ENCODE data around the gene SRRM3.
"Not testable (repeated sequence)": the region's sequence is repeated elsewhere in the genome, so short reads cannot be mapped to it uniquely, and the experiment has no call there.

Gene SRRM3

DNA sequence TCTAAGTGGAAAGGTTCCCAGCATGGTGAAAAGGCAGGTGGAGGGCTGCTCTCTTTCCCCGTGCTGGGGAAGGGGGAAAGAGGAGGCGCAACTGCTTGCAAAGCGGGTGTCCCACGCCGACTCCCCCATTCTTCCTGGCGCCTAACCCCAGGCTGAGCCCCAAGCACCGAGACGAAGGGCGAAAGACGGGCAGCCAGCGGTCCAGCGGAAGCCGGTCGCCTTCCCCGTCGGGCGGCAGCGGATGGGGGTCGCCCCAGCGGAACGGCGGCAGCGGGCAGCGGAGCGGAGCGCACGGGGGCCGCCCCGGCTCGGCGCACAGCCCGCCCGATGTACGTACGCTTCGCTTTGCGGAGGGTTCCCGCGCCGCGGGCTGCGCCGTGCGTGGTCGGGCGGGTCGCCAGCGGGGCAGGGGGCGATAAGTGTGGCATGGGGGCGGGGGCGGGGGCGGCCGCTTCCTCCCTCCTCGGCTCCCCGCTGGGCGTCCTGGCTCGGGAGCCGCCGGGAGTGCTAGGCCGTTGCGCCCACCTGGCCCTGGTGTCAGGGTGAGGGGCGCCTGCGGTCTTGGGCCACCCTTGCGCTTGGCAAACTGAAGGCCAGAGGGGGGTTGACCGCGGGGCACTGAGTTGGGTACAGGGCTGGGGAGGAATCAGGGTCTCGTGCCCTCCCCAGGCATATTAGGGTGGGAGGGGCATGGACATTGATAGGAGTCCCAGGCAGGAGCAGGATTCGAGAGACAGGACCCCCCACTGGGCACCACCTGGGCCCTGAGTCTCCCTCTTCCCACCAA lies 65.6 kb downstream of the SRRM3 start:
- DNase-seq = no peak

DNA sequence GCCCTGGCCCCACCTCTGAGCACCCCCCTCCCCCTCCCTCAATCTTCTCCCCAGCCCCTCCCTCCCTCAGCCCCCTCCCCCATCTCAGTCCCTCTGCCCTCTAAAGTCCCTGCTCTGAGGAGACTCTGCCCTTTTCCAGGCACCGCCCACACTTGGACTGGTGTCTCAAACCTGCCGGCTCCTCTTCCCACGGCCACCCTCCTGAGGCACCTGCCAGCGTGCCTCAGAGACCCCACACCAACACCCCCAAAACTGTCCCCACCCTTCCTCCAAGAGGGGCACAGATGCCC lies 66.1 kb downstream of the SRRM3 start:
- no peak for DNase-seq

DNA sequence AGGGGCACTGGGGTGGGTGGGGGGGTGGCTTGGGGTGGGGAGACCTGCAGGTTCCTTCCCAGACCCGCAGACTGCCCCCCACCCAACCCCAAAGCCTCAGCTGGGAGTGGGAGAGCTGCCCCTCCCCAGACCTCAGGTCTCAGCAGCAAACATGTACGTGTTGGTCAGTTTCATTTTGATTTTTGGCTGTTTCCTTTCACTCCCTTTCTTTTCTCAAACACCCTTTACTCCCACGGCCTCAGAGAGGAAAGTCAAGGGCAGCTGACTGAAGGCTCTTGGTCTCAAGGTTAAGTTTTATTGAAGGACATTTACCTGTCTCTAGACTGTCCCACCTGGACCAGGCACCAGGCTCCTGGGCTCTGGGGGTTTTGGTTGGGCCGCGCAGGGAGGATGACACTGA lies 66.7 kb downstream of the SRRM3 start:
- DNase-seq = no peak

DNA sequence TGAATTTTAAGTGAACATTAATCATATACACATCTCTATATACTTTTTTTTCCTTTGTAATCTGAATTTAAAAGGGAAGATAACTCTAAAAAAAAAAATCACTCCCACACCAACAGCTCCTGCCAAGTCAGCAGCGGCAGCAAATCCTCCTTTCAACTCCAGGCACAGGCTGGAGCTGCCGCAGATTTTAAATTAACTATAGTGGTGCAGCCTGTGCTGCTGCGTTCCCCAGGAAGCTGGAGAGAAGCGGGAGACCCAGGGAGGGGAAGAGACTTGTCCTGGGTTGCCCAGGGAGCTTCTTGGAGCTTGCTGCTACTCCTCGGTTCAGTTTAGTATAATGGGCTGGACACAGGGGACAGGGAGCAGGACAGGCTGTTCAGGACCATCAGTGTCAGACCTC lies 68.2 kb downstream of the SRRM3 start:
- no peak for DNase-seq

DNA sequence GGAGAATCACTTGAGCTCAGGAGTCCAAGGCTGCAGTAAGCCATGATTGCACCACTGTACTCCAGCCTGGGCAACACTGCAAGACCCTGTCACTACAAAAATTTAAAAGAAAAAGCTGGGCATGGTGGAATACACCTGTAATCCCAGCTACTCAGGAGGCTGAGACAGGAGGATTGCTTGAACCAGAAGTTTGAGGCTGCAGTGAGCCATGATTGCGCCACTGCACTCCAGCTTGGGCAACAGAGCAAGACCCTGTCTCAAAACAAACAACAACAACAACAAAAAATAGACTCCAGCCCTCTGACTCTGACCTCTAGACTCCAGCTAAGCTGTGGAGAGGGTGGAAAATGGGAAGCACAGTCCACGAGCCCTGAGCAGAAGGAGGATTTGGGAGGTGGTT lies 69.7 kb downstream of the SRRM3 start:
- peak in 2 of 4 experiments; percentile 16 to 33 for DNase-seq

DNA sequence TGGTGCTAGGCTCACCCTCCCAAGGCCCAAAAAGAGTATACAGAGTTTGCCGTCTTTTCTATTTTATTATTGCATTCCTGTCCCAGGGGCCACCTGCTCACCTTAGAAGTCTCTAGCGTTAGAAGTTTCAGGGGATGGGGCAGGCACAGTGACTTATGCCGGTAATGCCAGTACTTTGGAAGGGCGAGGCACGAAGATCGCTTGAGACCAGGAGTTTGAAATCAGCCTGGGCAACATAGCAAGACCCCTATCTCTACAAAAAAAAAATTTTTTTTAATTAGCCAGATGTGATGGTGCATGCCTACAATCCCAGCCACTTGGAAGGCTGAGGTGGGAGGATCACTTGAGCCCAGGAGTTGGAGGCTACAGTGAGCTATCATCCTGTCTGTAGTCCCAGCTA lies 70.4 kb downstream of the SRRM3 start:
- DNase-seq = no peak

DNA sequence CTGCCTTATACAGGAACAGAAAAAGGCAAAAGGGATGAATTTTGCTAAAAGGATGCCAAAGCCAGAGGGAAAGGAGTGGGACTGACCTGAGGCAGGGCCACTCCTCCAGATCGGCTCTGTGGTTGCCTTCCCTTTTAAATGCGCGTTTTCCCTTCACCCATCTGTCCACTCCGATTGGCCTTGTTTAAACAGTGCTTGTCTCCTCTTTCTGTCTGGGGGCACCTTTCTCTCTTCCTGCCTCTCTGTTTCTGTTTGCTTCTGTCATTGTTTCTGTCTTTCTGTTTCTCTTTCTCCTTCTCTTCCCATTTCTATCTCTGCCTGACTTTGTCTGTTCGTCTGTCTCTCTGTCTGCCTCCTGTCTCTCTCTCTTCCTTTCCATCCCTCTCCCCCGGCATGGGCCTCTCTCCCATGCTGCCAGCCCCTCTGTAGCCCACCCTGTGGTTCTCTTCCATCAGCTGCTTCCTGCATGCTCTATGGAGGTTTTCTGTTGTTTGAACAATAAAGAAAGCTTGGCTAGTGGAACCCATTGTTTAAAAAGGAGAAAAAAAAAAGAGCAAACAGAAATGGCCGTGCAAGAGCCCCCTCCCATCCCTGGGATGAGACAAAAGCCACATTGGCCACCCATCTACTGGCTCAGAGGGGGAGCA lies 71.3 kb downstream of the SRRM3 start:
- DNase-seq = no peak

DNA sequence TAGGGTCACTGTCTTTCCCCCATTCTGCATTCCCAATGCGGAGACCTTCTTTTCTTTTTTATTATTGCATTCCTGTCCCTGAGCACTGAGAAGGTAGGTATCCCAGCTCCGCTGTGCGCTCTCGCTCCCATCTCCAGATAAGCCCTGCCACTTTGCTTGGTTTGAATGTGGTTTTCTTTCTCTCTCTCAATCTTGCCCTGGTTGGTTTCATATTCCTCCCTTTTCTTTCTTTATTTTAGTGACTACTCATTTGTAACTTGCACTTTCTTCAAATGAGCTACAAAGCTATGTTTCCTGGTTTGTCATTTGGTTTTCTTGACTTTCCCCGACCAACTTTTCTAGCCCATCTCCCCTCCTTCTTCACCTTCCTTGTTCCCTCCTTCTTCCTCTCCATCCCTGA lies 71.8 kb downstream of the SRRM3 start:
- no peak for DNase-seq

DNA sequence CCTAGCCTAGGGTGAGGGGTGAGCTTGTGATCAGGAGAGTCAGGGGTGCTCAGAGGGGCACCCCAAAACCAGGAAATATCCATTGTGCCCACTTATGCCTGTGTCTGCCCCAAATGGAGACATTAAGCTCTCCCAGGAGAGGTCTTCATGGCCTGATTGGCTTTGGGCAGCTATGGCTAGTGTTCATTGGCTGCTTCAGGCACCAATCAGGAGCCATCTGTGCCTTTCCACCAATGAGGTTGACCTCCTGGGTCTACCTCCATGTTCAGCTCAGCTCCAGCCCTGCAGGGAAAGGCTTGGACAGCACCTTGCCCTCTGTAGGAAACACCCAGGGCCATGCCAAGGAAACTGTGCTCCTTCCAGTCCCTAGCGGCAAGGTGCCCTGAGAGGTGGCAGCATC lies 76.8 kb downstream of the SRRM3 start:
- DNase-seq = no peak

DNA sequence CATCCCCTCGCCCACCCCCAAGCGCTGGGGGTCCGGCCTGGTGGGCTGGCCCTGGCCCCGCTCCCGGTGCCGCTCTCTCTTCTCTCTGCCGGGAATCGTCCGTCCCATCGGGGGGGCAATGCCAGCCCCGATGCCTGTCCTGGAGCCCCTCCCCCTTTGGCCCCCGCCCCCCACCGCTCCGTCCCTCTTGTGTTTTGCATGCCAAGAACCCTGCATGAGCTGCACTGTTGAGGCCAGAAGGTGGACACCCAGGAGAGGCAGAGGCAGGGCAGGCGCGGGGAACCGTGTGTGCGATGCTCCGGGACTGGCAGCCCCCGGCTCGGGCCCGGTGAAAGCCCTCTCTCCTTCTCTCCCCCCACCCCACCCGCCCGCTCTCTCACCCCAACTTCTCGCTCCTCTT lies 78.7 kb downstream of the SRRM3 start:
- DNase-seq = no peak

DNA sequence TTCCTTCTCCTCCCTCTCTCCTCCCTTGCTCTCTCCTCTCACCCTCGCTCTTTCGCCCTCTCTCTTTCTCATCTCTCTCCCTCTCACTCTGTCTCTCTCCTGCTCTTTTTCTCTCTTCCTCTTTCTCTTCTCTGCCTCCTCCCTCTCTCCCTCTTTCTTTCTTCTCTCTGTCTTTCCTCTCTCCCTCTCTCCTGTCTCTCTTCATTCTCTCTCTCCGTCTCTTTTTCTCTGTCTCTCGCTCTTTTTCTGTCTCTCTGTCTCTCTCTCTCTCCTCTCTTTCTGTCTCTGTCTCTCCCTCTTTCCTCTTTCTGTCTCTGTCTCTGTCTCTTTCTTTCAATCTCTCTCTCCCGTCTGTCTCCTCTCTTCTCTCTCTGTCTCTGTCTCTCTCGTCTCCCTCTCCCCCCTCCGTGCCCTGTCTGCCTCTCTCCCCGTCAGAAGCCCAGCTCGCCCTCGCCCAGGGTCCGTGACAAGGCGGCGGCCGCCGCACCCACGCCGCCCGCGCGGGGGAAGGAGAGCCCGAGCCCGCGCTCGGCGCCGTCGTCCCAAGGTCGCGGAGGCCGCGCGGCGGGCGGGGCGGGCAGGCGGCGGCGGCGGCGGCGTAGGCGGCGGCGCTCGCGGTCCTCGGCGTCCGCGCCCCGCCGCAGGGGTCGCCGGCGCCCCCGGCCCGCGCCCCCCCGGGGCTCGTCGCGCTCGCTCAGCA lies 79.5 kb downstream of the SRRM3 start:
- DNase-seq = peak in 2 of 4 experiments; percentile 50 to 59

DNA sequence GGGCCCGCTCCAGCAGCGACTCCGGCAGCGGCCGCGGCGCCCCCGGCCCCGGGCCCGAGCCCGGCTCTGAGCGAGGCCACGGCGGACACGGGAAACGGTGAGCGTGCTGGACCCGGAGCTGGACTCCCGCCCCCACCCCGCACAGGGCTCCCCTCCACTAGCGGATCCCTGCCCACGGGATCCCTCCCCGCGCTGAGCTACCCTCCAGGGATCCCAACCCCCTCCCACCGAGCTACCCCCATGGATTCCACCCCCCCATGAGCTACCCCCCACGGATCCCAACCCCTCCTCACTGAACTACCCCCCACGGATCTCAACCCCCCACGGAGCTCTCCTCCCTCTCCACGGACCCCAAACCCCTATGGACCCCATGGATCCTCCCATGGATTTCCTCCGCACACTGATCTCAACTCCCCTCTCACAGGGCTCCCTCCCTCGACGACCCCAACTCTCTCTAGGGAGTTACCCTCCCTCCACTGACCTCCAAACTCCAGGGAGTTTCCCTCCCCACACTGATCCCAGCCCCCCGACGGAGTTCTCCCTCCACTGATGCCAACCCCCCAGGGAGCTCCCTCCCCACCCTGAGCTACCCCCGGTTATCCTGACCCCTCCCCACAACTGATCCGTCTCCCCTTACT lies 80.1 kb downstream of the SRRM3 start:
- no peak for DNase-seq

DNA sequence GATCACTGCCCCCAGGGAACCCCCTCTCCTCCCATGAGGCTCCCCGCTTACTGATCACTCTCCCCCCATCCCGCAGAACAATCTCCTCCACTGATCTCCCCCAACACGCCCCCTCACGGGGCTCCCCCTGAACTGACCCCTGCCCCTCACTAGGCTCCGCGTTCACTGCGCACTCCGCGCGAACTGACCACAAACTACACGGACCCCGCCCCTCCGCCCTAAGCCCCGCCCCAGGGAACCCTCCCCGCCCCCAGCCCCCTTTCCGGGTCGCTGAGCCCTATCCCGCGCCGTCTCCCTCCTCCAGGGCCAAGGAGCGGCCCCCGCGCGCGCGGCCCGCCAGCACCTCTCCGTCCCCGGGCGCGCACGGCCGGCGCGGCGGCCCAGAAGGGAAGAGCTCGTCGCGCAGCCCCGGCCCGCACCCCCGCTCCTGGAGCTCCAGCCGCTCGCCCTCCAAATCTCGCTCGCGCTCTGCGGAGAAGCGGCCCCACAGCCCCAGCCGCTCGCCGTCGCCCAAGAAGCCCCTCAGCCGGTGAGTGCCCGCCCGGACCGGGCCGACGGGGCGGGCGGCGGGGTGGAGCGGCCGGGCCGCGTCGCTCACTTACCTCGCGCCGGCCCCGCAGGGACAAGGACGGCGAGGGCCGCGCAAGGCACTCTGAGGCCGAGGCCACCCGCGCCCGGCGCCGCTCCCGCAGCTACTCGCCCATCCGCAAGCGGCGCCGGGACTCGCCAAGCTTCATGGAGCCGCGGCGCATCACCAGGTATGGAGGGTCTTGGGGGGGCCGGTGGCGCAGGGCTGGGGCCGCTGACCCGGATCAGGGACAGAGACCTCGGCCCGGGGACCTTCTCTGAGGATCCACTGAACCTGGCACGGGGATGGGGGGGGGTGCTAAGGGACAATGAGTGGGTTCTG lies 80.9 kb downstream of the SRRM3 start:
- DNase-seq = peak in 3 of 4 experiments; percentile 25 to 67 (median 46)

DNA sequence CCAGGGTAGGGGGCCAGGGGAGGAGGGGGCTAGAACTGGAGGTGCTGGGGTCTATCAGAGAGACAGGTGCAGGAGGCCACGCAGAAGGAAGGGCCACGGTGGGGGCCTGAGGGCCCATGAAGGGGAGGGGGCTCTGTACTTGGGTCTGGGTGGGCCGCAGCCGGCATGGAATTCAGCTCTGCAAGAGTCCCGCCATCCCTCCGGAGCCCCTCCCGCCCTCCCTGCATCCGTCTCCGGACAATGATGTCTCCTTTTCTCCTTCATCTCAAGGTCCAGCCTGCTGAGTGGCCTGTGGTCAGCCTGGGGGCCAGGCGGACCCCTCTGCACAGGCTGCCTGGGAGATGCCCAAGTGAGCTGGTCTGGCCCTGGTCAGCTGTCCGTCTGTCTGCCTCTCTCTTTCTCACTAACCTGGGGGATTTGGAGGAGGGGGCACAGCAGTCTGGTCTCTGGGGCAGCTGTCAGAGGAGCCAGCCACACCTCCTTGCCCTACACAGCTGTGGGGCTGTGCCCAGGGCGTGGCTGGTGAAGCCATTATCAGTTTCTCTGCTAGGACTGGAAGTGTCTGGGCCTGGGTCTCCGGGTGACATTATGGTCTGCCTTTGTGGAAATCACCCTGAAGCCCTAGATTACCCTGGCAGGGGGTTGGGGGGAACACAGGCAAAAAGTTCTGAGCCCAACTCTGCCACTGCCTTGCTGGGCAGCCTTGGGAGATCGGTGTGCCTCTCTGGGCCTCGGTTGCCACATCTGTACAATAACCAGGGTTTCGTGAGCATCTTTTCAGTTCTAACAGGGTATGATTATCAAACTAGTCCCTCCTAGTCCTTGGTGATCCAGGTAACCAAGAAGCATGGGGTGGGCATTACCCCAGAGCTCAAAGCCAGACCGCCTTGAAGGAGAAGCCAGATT lies 81.8 kb downstream of the SRRM3 start:
- DNase-seq = no peak

DNA sequence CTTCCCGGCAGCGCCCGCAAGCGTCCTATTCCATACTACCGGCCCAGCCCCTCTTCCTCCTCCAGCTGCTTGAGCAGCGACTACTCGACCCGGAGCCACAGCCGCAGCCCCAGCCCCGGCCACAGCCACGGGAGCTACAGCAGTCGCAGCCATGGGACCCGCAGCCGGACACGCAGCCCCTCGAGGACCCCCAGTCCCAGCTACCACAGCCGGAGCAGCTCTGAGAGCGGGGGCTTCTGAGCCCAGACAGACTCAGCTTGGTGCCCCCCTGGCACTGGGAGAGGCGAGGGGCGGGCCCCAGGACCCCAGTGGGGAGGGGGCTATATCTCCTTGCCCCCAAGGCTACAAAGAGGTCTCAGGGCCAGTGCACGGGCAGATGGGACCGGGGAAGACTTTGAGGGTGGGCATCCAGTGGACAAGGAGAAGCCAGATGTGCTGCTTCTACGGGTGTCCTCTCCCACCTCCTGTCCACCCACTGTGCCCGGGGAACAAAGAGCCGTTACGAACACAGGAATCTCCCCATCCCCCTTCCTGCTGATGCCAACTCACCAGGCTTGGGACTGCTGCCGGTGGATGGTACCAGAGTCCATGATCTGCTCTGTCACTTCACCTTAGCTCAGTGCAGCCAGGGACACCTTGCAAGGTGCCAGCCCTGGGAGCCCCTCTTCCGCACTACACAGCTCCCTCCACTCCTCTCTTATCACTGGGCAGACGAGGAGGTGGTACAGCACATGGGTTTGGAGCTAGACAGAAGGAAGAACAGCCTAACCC lies 84.1 kb downstream of the SRRM3 start:
- no peak for DNase-seq

DNA sequence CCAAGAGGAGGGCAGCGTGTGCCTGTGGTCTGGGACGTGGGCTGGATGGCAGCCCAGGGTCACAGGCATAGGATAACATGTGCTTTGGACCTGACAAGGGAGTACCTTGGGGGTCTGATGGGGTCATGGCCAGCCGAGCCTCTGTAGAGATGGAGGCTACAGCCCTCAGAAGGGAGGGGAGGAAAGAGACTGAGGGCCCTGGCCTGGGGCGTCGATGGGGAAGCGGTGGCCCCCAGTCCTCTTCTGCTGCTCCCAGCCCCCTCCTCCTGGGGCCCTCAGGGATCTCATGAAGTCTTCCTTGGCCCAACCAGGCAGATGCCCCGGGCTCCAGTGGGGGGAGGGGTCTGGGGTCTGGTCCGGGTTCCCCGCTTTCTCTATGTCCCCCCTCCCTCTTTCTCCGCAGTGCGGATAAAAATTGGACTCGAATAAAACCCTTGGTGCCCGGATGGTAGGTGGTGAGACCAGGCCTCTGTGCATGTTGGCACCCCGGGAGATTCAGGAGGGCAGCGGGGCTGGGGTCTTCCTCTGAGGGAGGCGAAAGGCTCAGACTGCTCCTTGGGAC lies 85.2 kb downstream of the SRRM3 start:
- no peak for DNase-seq

DNA sequence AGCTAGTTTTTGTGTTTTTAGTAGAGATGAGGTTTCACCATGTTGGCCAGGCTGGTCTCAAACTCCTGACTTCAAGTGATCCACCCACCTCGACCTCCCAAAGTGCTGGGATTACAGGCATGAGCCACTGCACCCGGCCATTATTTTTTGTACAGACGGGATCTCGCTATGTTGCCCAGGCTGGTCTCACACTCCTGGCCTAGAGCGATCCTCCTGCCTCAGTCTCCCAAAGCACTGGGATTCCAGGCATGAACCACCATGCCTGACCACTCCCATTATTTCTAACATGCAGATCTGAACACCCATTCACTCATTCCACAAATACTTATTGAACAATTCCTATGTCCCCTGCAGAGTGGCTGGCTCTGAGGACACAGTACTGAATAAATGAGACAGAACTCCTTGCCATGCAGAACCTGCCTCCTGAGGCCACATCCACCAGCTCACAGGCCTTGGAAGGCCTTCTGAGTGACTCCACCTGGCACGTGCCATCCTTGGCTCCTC lies 89.2 kb downstream of the SRRM3 start:
- DNase-seq = not testable (repeated sequence)

DNA sequence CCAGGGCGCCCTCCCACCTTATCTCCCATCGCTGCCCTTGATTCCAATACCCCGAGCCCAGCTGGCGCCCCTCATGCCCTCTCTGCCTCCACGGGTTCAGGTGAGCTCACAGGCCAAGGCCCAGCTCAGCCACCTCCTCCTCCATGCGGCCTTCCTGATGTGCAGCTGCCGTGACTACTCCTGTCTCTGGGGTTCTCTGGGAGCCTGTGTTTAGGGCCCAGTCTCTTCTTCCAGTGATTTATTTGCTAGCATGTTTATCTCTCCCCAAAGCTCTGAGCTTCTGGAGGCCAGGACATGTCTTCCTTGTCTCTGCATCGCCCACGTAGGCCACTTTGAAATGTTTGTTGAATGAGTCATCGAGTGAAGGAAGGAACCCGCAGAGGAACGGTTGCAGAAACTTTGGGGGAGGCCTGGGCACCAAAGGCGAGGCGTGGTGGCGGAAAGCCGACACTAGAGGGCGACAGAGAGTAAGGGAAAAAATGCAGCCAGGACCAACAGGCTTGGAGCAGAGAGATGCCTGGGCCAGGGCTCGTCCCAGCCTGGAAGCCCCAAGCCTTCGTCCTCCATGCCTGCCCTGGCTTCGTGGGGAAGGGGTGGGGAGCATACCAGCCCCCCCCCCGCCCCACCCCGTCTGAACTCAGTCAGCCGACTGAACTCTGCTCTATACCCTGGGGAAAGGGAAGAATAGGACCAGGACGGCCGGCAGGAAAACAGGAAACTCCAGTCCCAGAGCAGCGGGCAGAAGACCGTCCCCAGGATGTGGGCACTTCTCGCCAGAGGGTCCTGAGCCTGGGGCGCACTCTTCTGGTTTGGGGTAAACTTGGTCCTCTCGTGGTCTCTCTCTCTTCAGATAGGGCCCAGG lies 89.9 kb downstream of the SRRM3 start:
- DNase-seq = peak; percentile 93 to 97 (median 97)

DNA sequence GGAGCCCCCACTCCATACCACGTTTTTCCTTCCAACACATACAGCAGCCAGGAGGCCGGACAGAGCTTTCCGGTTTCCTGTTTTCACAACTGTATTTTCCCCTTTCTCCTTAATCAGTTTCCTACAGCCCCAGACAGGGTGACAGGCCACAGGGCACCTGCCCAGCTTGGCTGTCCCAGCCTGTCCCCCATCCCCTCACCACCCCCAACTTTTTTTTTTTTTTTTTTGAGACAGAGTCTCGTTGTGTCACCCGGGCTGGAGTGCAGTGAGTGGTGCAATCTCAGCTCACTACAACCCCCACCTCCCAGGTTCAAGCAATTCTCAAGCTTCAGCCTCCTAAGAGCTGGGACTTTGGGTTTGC lies 90.5 kb downstream of the SRRM3 start:
- peak; percentile 16 to 63 (median 40) for DNase-seq
